Activated CD8-positive, alpha-beta T cell treated with anti-CD3 and anti-CD28 coated beads for 36 hours (primary cell): Measurements from ENCODE around the gene SESN2. TPM values are rescaled to one million over a fixed set of nuclear protein-coding genes. Genes with fewer than 3 reads are reported as not detected.

ENCODE experiments used
- ATAC-seq: fragments of 200-7000 bp; cut with Tn5 transposase; one replicate; pipeline ENCODE4 v1.10.0; 2021; ENCODE audit warnings: mild to moderate bottlenecking, moderate library complexity
- CTCF ChIA-PET: fragments of 350-600 bp; sonication (Branson Sonifier 250); formaldehyde crosslinking; loops from one replicate; lab custom pipeline; 2021; ENCODE audit warnings: antibody characterized with exemption; lab: Charles Lee
- POLR2A ChIA-PET: fragments of 350-600 bp; sonication (Branson Sonifier 250); formaldehyde crosslinking; loops from one replicate; lab custom pipeline; 2021; ENCODE audit warnings: antibody characterized with exemption; lab: Charles Lee
- DNase-seq: peaks from one replicate; pipeline ENCODE4 v3.0.0-alpha.2; 2020
- H3K27ac Mint-ChIP-seq: one replicate; pipeline ENCODE4 v1.8.0; 2021; ENCODE audit warnings: mild to moderate bottlenecking, mixed read lengths
- H3K27me3 Mint-ChIP-seq: one replicate; pipeline ENCODE4 v1.8.0; 2021; ENCODE audit warnings: mixed read lengths
- H3K36me3 Mint-ChIP-seq: one replicate; pipeline ENCODE4 v1.8.0; 2021; ENCODE audit warnings: low read depth, mixed read lengths
- H3K4me1 Mint-ChIP-seq: one replicate; pipeline ENCODE4 v1.8.0; 2021; ENCODE audit warnings: low read depth, mixed read lengths
- H3K4me3 Mint-ChIP-seq: one replicate; pipeline ENCODE4 v1.8.0; 2021; ENCODE audit warnings: mild to moderate bottlenecking, moderate library complexity, mixed read lengths
- H3K9me3 Mint-ChIP-seq: one replicate; pipeline ENCODE4 v1.8.0; 2021; ENCODE audit warnings: mixed read lengths
- CTCF ChIP-seq: fragments of 200-600 bp; IDR thresholded peaks from one replicate; pipeline ENCODE4 v1.8.0; 2022; ENCODE audit warnings: antibody characterized with exemption, mild to moderate bottlenecking
- intact Hi-C: fragments of 100-400 bp; cut with micrococcal nuclease; formaldehyde crosslinking; loops from one replicate; pipeline ENCODE4 v1.10.0; 2022
- total RNA-seq, 2 experiments: library from RNA; stranded (reverse); gene quantifications; one replicate each; pipeline ENCODE4 v1.2.3, GENCODE V29; 2021

SESN2 gene
- total RNA-seq, 2 experiments from 2014 or later = 26.0 to 27.4 TPM

GRCh38 chr1:28273216-28273860 is 14.0 kb downstream of the SESN2 start:
- no peak for DNase-seq
- Mint-ChIP-seq H3K36me3 (peaks cover 36% of the 10 kb centered on the region), H3K27ac (no peak overlapping the region), H3K9me3 (no peaks in the 10 kb centered on the region), H3K4me3 (no peak overlapping the region), H3K27me3 (no peaks in the 10 kb centered on the region), H3K4me1 (no peaks in the 10 kb centered on the region)
- no peak for ATAC-seq
- CTCF ChIA-PET = interaction anchor here (2.9 kb wide), 1 partner anchor 25 kb away, joined by 10 read pairs; no protein-coding TSS in a partner anchor
- TF ChIP-seq CTCF = no peak
- intact Hi-C loops = no loop called here
- POLR2A ChIA-PET = interaction anchor here (2.2 kb wide), 1 partner anchor 13 kb away, joined by 5 read pairs; no protein-coding TSS in a partner anchor

GRCh38 chr1:28278763-28279162 is 19.4 kb downstream of the SESN2 start:
- Mint-ChIP-seq H3K4me3 (no peak overlapping the region), H3K4me1 (no peaks in the 10 kb centered on the region), H3K36me3 (peaks cover 37% of the 10 kb centered on the region), H3K27ac (no peak overlapping the region), H3K27me3 (no peaks in the 10 kb centered on the region), H3K9me3 (no peaks in the 10 kb centered on the region)
- ATAC-seq (no peak), DNase-seq (no peak)
- no peak for TF ChIP-seq CTCF
- CTCF ChIA-PET = interaction anchor here (0.9 kb wide), 1 partner anchor 30 kb away, joined by 3 read pairs; no protein-coding TSS in a partner anchor
- intact Hi-C loops = no loop called here
- POLR2A ChIA-PET = interaction anchor here (1.1 to 1.8 kb wide), 4 partner anchors 16 to 143 kb away, joined by 3 to 6 read pairs (median 4); partner anchors contain the start of gene DNAJC8

GRCh38 chr1:28279721-28280120 is 20.4 kb downstream of the SESN2 start:
- no peak for TF ChIP-seq CTCF
- no peaks in the 10 kb centered on the region for H3K9me3 Mint-ChIP-seq
- POLR2A ChIA-PET = interaction anchor here (1.1 to 1.8 kb wide), 3 partner anchors 17 to 142 kb away, joined by 3 to 4 read pairs (median 3); partner anchors contain the start of gene DNAJC8
- H3K36me3 Mint-ChIP-seq = peaks cover 29% of the 10 kb centered on the region
- H3K27ac Mint-ChIP-seq = no peak overlapping the region
- DNase-seq = no peak
- H3K4me1 Mint-ChIP-seq = no peaks in the 10 kb centered on the region
- intact Hi-C loops = no loop called here
- no peaks in the 10 kb centered on the region for H3K27me3 Mint-ChIP-seq
- CTCF ChIA-PET = interaction anchor here (1.3 kb wide), 1 partner anchor 25 kb away, joined by 3 read pairs; no protein-coding TSS in a partner anchor
- H3K4me3 Mint-ChIP-seq = no peak overlapping the region
- ATAC-seq = no peak

- Mint-ChIP-seq H3K4me1 (no peaks in the 10 kb centered on the region), H3K27ac (no peak overlapping the region), H3K9me3 (no peaks in the 10 kb centered on the region), H3K27me3 (no peaks in the 10 kb centered on the region), H3K36me3 (peaks cover 26% of the 10 kb centered on the region), H3K4me3 (no peak overlapping the region)
- ChIA-PET POLR2A (interaction anchor here (1.8 kb wide), 1 partner anchor 48 kb away, joined by 4 read pairs; the partner anchor contains the start of gene DNAJC8), CTCF (interaction anchor here (1.3 kb wide), 1 partner anchor 24 kb away, joined by 3 read pairs; no protein-coding TSS in a partner anchor)
- DNase-seq = no peak
- no peak for TF ChIP-seq CTCF
- ATAC-seq = no peak
- intact Hi-C loops = no loop called here
Observed at GRCh38 chr1:28280501-28280900, 21.2 kb downstream of the SESN2 start.

GRCh38 chr1:28280977-28281381 is 21.7 kb downstream of the SESN2 start:
- TF ChIP-seq CTCF = no peak
- Mint-ChIP-seq H3K4me1 (no peaks in the 10 kb centered on the region), H3K27ac (no peak overlapping the region), H3K9me3 (no peaks in the 10 kb centered on the region), H3K27me3 (no peaks in the 10 kb centered on the region), H3K36me3 (peaks cover 26% of the 10 kb centered on the region), H3K4me3 (no peak overlapping the region)
- DNase-seq (no peak), ATAC-seq (no peak)
- intact Hi-C loops = no loop called here
- POLR2A ChIA-PET = no interaction called here
- CTCF ChIA-PET = interaction anchor here (1.3 kb wide), 1 partner anchor 23 kb away, joined by 3 read pairs; no protein-coding TSS in a partner anchor
